Embryonic facial prominence (tissue), 1 donor: ENCODE measurements around the gene STRN4.
A peak's percentile ranks its signal among the peaks of the same experiment; 100 is the strongest.
"Not testable (repeated sequence)": the region's sequence is repeated elsewhere in the genome, so short reads cannot be mapped to it uniquely, and the experiment has no call there.

Experiments used
- DNase-seq: peaks from one replicate; pipeline ENCODE4 v3.0.0-alpha.2; 2016; ENCODE audit errors: extremely low spot score

STRN4 gene

GRCh38 chr19:46713781-46714443 is 32.3 kb downstream of the STRN4 start:
- peak; percentile 82 for DNase-seq

GRCh38 chr19:46712768-46713338 is 33.4 kb downstream of the STRN4 start:
- DNase-seq: not testable (repeated sequence)

- no peak for DNase-seq
Measured at GRCh38 chr19:46710687-46711086, 35.6 kb downstream of the STRN4 start.

- no peak for DNase-seq
Measured at GRCh38 chr19:46704379-46705076, 41.7 kb downstream of the STRN4 start.

GRCh38 chr19:46700704-46701103 is 45.5 kb downstream of the STRN4 start:
- DNase-seq: no peak

GRCh38 chr19:46698395-46699321 is 47.6 kb downstream of the STRN4 start:
- DNase-seq: no peak

- DNase-seq: peak; percentile 44
Measured at GRCh38 chr19:46697204-46697960, 48.9 kb downstream of the STRN4 start.

GRCh38 chr19:46696866-46697203 is 49.4 kb downstream of the STRN4 start:
- no peak for DNase-seq

GRCh38 chr19:46696052-46696451 is 50.2 kb downstream of the STRN4 start:
- DNase-seq: no peak

- no peak for DNase-seq
Measured at GRCh38 chr19:46693760-46694159, 52.5 kb downstream of the STRN4 start.

GRCh38 chr19:46692918-46693722 is 53.1 kb downstream of the STRN4 start:
- DNase-seq: no peak

GRCh38 chr19:46691948-46692347 is 54.3 kb downstream of the STRN4 start:
- DNase-seq: no peak

- no peak for DNase-seq
Measured at GRCh38 chr19:46691104-46691503, 55.1 kb downstream of the STRN4 start.

GRCh38 chr19:46689358-46689757 is 56.9 kb downstream of the STRN4 start:
- DNase-seq: no peak

GRCh38 chr19:46687438-46688145 is 58.7 kb downstream of the STRN4 start:
- DNase-seq: no peak

GRCh38 chr19:46685189-46685588 is 61.1 kb downstream of the STRN4 start:
- DNase-seq: no peak

- no peak for DNase-seq
Measured at GRCh38 chr19:46678110-46678732, 68.0 kb downstream of the STRN4 start.

- DNase-seq: no peak
Measured at GRCh38 chr19:46674416-46675178, 71.7 kb downstream of the STRN4 start.

- no peak for DNase-seq
Measured at GRCh38 chr19:46670813-46671212, 75.4 kb downstream of the STRN4 start.
